Measurements from ENCODE around the gene ITPR1.

Gene ITPR1

DNA sequence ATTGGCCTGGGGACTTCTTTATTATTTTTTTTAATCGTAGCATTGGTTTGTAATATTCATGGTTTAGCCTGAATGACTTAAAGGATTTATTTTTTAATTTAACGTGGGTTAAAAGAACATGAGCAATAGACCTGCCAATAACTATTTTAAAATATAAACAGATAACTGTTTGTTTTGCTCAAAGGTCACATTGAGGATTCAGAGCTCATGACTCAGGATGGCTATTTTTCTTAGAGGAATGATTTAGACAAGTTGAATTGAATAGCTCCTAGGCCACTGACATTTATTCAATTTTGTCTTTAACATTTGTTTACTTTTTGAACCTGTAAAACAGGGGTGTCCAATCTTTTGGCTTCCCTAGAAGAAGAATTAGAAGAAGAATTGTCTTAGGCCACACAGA lies 68.5 kb downstream of the ITPR1 start:
- H2AFZ ChIP-seq (ENCODE audit: low read length) = no peak overlapping the region
- no peak overlapping the region for H3K4me2 ChIP-seq (ENCODE audit: low read length)
- no peak overlapping the region for H3K9ac ChIP-seq (ENCODE audit: low read length)
- H3K27ac ChIP-seq (ENCODE audit: low read depth, low read length, poor library complexity, severe bottlenecking) = no peak overlapping the region
- H3K9me3 ChIP-seq (ENCODE audit: low read length) = no peaks in the 10 kb centered on the region
- H3F3A ChIP-seq (ENCODE audit: insufficient read depth, low read length) = no peaks in the 10 kb centered on the region
- no peaks in the 10 kb centered on the region for H3K36me3 ChIP-seq (ENCODE audit: insufficient read depth, low read length)
- no peaks in the 10 kb centered on the region for H3K4me1 ChIP-seq (ENCODE audit: insufficient read depth, low read length, severe bottlenecking)
- H3K79me2 ChIP-seq (ENCODE audit: insufficient read depth, low read length) = no peaks in the 10 kb centered on the region
- H3K9me2 ChIP-seq (ENCODE audit: low read depth, low read length) = no peaks in the 10 kb centered on the region
- no peak for TF ChIP-seq EZH2 (IDR thresholded peaks at IDR 0.05; ENCODE audit: borderline replicate concordance, low read length)
- TF ChIP-seq, protein P1, sequence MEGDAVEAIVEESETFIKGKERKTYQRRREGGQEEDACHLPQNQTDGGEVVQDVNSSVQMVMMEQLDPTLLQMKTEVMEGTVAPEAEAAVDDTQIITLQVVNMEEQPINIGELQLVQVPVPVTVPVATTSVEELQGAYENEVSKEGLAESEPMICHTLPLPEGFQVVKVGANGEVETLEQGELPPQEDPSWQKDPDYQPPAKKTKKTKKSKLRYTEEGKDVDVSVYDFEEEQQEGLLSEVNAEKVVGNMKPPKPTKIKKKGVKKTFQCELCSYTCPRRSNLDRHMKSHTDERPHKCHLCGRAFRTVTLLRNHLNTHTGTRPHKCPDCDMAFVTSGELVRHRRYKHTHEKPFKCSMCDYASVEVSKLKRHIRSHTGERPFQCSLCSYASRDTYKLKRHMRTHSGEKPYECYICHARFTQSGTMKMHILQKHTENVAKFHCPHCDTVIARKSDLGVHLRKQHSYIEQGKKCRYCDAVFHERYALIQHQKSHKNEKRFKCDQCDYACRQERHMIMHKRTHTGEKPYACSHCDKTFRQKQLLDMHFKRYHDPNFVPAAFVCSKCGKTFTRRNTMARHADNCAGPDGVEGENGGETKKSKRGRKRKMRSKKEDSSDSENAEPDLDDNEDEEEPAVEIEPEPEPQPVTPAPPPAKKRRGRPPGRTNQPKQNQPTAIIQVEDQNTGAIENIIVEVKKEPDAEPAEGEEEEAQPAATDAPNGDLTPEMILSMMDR (IDR thresholded peaks at IDR 0.05; ENCODE audit: low read length) = no peak
- H3K27me3 ChIP-seq (ENCODE audit: insufficient read depth, low read length) = no peaks in the 10 kb centered on the region
- no peak overlapping the region for H3K4me3 ChIP-seq (ENCODE audit: low read depth, low read length, poor library complexity, severe bottlenecking)
- no peaks in the 10 kb centered on the region for H4K20me1 ChIP-seq (ENCODE audit: insufficient read depth, low read length)

DNA sequence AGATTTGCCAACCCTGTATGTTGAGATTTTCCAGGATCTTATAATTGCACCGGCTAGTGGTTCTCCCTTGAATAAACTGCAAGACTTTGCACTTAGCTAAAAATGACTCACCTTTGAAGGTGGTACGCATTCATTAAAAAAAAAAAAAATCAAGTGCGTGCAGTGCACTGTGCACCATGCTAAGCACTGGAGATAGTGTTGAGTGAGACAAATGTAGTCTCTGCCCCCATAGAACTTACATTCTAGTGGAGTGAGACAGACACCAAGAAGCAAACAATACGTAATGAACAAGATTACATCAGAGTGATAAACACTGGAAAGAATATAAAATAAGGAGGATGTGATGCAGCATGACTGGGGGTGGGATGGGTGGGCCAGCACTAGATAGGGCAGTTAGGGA lies 69.4 kb downstream of the ITPR1 start:
- Histone ChIP-seq H3K4me1 (ENCODE audit: insufficient read depth, low read length, severe bottlenecking) (no peaks in the 10 kb centered on the region), H4K20me1 (ENCODE audit: insufficient read depth, low read length) (no peaks in the 10 kb centered on the region), H3K9me3 (ENCODE audit: low read length) (no peaks in the 10 kb centered on the region), H3K79me2 (ENCODE audit: insufficient read depth, low read length) (no peaks in the 10 kb centered on the region), H3K4me3 (ENCODE audit: low read depth, low read length, poor library complexity, severe bottlenecking) (no peak overlapping the region), H3F3A (ENCODE audit: insufficient read depth, low read length) (no peaks in the 10 kb centered on the region), H3K36me3 (ENCODE audit: insufficient read depth, low read length) (no peaks in the 10 kb centered on the region), H3K9ac (ENCODE audit: low read length) (no peak overlapping the region), H3K9me2 (ENCODE audit: low read depth, low read length) (no peaks in the 10 kb centered on the region), H2AFZ (ENCODE audit: low read length) (no peak overlapping the region), H3K27ac (ENCODE audit: low read depth, low read length, poor library complexity, severe bottlenecking) (no peak overlapping the region), H3K4me2 (ENCODE audit: low read length) (no peak overlapping the region), H3K27me3 (ENCODE audit: insufficient read depth, low read length) (no peaks in the 10 kb centered on the region)
- TF ChIP-seq, protein P1 (IDR thresholded peaks at IDR 0.05; ENCODE audit: low read length) = no peak
- no peak for TF ChIP-seq EZH2 (IDR thresholded peaks at IDR 0.05; ENCODE audit: borderline replicate concordance, low read length)

DNA sequence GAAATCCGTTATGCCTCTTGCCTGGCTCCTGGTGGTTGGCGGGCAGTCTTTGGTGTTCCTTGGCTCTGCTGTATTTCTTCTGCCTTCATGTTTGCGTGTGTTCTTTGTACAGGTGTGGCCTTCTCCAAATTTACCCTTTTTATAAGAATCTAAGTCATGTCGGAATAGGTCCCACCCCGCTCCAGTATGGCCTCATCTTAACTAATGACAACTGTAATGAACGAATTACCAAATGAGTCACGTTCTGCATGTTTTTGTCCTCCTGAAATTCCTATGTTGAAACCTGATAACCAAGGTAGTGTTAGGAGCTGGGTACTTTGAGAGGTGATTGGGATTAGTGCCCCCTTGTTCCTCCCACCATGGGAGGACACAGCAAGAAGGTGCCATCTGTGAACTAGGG lies 71.1 kb downstream of the ITPR1 start:
- no peaks in the 10 kb centered on the region for H3K79me2 ChIP-seq (ENCODE audit: insufficient read depth, low read length)
- H3K9me3 ChIP-seq (ENCODE audit: low read length) = no peaks in the 10 kb centered on the region
- H3K27ac ChIP-seq (ENCODE audit: low read depth, low read length, poor library complexity, severe bottlenecking) = no peak overlapping the region
- H3K9me2 ChIP-seq (ENCODE audit: low read depth, low read length) = no peaks in the 10 kb centered on the region
- H3K36me3 ChIP-seq (ENCODE audit: insufficient read depth, low read length) = no peaks in the 10 kb centered on the region
- TF ChIP-seq EZH2 (IDR thresholded peaks at IDR 0.05; ENCODE audit: borderline replicate concordance, low read length) = no peak
- TF ChIP-seq, protein P1 (IDR thresholded peaks at IDR 0.05; ENCODE audit: low read length) = no peak
- H3K27me3 ChIP-seq (ENCODE audit: insufficient read depth, low read length) = no peaks in the 10 kb centered on the region
- H3F3A ChIP-seq (ENCODE audit: insufficient read depth, low read length) = no peaks in the 10 kb centered on the region
- no peak overlapping the region for H2AFZ ChIP-seq (ENCODE audit: low read length)
- no peaks in the 10 kb centered on the region for H3K4me1 ChIP-seq (ENCODE audit: insufficient read depth, low read length, severe bottlenecking)
- no peak overlapping the region for H3K4me2 ChIP-seq (ENCODE audit: low read length)
- no peak overlapping the region for H3K9ac ChIP-seq (ENCODE audit: low read length)
- no peak overlapping the region for H3K4me3 ChIP-seq (ENCODE audit: low read depth, low read length, poor library complexity, severe bottlenecking)
- no peaks in the 10 kb centered on the region for H4K20me1 ChIP-seq (ENCODE audit: insufficient read depth, low read length)
